Measurements from ENCODE around the gene DTL.
"Not testable (repeated sequence)": the region's sequence is repeated elsewhere in the genome, so short reads cannot be mapped to it uniquely, and the experiment has no call there.

Gene DTL

DNA sequence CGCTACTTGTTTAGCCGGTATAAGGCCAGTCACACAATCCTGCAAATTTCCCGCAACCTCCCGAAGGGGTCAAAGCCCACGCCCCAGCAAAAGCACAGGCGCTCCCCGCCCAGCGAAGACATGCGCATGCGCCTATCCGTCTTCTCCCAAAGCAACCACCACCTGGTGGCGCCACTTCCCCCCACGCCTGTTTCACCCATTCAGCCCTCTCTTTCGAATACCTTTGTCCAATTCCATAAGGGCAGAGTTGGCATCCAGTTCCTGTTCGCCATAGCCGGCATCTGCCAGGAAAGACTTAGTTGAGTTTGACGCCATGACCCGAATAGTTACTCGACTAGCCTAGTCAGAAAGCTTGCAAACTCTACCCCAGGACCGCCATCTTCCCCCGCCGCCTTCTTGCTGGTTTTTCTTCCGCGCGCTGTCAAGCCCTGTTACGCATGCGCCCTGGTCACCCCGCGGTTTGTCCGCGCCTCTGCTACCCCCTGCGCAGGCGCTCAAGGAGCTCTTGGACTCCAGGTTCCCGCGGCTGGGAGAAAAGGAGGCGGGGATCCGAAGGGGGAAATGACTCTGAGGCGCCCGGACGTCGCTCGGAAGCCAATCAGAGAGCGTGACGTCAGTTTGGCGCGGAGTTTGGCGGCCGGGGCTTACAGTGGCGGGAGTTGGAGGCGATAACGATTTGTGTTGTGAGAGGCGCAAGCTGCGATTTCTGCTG, at the start of gene DTL, which contains the start of gene INTS7:
Gene DTL, plus strand, starts transcription at position 626 of the 712 bp plus-strand sequence. CDS start 143 bp downstream, outside the sequence.
Gene INTS7, minus strand, starts transcription at position 435 of the 712 bp plus-strand sequence. Its CDS starts 120 bp downstream, at position 315.
- peak; percentile 99 for DNase-seq

DNA sequence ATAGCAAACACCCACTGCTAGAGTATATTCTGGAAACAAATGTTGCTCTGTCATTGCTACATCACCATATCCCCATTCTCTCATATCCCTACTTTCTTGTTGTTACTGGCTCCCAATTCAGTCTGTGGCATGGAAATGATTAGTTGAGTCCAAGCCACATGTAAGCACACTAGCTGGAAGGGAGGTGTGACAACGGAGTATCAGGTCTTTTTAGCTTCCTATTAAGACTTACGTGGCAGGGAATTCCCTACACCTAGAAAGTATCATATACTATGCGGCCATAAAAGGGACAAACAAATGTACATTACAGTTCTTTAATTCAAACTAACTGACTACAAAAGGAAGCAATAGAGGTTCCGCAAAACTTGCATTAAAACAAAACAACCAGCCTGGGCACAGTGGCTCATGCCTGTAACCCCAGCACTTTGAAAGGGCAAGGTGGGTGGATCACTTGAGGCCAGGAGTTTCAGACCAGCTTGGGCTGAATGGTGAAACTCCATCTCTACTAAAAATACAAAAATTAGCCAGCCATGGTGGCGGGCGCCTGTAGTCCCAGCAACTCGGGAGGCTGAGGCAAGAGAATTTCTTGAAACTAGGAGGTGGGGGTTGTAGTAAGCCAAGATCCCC, 48.8 kb upstream of the DTL start:
- no peak for DNase-seq

DNA sequence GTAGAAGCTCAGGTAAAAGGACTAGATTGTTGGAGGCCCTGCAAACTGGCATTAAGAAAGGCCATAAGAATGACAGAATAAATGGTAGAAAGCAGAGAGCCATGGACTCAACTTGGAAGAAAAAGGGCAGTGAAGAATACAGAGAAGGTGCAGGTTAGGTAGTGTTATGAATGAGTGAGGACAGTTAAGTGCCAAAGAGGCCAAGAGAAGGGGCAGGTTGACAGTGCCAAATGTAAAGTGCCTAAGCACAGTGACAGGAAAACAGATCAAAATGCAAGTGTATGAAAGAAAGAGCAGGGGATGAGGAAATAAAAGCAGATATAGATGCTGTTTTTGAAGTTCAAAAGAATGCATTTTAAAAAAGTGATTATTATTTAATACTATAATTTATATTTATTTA, 43.9 kb upstream of the DTL start:
- DNase-seq = no peak

GRCh38 chr1:211997426-211997825, 38.1 kb upstream of the DTL start:
- not testable (repeated sequence) for DNase-seq

DNA sequence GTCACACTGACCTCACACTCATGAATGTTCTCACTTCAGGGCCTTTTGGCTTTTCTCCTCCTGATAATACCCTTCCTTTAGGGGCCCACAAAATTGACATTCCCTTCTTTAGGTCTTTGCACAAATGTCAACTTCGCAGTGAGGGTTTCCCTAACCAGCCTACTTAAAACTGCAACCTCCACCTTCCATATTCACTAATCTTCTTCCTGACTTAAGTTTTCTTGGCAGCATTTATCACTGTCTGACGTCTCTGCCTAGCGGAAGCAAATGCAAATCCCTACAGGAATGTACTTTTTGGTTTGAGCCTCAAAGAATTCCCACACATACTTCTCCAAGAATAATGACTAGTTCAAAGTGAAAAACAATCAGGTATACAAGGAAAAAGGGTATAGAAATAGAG, 33.0 kb upstream of the DTL start:
- no peak for DNase-seq

DNA sequence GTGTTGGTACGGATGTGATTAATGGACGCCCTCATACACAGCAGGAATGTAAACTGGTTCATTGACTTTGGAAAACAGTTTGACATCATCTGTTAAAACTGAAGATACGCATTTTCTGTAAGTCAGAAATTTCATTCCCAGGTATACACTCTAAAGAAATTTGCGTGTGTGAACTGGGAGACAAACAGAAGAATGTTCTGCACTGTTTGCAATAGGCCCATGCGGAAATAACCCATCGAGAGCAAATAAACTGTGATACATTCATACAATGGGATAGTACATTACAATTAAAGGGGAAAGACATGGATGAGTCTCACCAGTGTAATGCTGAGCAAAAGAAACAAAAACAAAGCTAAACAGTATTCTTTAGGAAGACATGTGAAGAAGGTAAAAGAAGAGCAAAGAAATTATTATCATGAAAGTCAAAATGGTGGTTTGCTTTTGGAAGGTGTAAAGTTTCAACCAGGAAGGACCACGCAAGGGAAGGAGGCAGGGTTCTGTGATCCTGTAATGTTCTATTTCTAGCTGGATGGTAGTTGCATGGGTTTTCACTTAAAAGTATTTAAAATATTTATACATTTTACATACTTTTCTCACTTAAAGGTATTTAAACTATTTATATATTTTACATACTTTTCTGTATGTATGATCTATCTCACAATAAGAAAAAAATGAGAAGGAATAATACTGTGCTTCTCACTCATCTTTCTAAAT, 30.5 kb upstream of the DTL start:
- DNase-seq = no peak

- DNase-seq = no peak
These were observed 28.4 kb upstream of the DTL start for GRCh38 chr1:212007178-212007577.

GRCh38 chr1:212007886-212008285, 27.7 kb upstream of the DTL start:
- DNase-seq = no peak

DNA sequence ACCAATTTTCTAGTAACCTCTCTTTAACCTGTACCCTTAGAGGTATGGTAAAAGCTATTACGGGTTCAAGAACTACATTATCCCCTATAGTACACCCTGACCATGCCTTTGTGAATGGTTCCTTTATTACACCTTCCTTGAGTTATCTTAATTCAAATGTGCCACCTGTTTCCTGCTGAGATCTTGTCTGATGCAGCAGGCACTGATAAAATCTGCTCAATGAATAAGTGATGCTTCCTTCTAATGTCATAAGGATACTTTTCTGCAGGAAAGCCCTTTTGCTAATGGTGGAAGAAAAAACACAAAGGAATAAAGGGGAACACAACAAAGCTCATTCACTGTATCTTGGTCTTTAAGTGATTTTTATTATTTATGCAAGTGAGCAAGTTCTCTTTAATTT, 26.0 kb upstream of the DTL start:
- DNase-seq = no peak

GRCh38 chr1:212010004-212010403, 25.5 kb upstream of the DTL start:
- DNase-seq = no peak

DNA sequence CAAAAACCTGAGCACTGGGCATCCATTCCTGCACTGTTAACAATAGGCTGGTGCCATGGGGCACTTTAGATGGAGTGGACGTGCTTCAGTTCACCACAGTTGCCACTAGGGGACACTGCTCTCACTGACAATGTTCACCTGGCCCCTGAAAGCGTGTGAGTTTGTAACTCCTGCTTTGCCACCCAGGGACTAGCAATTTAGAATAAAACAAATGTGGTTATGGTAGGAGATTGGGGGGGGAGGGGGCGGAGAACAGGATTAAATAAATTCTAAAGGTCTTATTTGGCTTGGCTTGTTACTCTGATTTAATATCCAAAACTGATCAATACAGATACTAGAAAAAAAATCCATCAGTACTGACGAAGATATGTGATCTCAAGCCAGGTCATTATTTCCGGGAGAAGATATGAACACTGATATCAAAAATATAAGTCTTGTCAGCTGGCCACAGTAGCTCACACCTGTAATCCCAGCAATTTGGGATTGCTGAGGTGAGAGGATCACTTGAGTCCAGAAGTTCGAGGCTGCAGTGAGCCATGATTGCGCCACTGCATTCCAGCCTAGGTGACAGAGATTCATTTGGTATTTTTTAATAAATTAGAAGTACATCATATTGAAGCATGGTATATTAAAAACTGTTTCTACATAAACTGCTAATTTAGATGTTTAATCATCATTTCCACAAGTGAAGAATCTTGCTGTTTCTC, 23.4 kb upstream of the DTL start:
- peak in 1 of 2 experiments; percentile 42 for DNase-seq

DNA sequence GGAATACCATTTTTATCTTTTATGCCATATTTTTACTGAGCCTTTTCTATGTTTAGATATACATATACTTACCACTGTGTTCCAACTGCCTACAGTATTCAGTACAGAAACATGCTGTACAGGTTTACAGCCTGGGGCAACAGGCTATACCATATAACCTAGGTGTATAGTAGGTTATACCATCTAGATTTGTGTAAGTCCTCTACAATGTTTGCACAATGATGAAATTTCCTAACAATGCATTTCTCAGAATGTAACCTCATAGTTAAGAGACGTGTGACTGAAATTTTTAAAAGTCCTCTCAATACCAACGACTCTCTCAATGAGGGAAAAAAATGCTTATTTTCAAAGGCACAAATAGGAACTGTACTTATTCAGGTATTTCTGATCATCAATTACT, 21.9 kb upstream of the DTL start:
- no peak for DNase-seq

- no peak for DNase-seq
These were observed 14.6 kb upstream of the DTL start for GRCh38 chr1:212020975-212021374.

DNA sequence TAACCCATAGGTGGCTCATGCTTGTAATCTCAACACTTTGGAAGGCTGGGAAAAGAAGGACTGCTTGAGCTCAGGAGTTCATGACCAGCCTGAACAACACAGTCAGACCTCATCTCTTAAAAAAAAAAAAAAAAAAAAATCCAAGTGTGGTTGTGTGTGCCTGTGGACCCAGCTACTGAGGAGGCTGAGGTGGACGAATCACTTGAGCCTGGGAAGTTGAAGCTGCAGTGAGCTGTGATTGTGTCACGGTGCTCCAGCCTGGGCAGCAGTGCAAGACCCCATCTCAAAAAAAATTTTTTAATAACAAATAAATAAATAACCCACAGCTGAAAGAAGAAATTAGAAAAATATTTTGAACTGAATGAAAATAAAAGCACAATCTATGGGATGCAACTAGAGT, 14.0 kb upstream of the DTL start:
- DNase-seq = no peak

DNA sequence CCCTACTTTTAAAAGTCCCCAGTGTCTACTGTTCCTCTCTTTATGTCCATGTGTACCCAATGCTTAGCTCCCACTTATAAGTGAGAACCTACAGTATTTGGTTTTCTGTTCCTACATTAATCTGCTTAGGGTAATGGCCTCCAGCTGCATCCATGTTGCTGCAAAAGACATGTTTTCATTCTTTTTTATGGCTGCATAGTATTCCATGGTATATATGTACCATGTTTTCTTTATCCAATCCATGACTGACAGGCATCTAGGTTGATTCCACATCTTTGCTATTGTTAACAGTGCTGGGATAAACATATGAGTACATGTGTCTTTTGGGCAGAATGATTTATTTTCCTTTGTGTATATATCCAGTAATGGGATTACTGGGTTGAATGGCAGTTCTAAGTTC, 12.6 kb upstream of the DTL start:
- not testable (repeated sequence) for DNase-seq

GRCh38 chr1:212024469-212025149, 10.9 kb upstream of the DTL start:
- DNase-seq = no peak

DNA sequence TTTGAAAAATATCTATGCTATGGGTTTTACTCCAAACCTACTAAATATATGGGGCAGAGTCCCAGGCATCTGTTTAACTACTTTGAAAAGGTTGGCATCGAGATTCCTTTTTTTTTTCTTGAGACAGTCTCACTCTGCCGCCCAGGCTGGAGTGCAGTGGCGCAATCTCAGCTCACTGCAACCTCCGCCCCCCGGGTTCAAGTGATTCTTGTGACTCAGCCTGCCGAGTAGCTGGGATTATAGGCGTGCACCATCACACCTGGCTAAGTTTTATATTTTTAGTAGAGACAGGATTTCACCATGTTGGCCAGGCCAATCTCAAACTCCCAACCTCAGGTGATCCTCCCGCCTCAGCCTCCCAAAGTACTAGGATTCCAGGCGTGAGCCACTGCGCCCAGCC, 7.8 kb upstream of the DTL start:
- not testable (repeated sequence) for DNase-seq

- DNase-seq = no peak
These were observed 4.5 kb upstream of the DTL start for GRCh38 chr1:212030936-212031528.

DNA sequence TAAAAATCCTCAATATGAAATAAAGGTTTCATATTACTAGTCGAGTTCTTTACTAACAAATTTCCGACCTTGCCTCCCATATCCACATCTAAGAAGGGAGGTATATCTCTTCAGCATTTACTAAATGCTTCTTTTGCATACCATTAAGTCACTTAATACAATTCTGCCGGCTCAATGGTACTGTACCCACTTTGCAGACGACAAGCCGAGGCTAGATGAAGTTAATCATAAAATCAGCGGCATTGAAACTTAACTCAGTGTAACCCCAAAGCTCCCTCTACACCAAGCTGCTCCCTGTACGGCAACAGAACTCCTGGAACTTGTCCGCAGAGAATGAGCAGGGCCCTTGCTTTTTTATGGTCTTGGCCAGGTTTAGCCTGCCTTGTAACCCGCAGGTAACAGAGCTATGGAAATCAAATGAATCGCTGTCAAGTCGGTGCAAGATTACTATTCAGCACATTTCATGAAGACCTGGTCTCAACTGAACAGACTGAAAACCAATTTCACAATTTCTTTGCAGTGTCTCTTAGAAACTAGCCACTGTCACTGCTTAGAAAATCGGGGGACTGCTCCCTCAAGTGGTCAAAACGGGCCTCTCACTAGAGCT, 929 bp upstream of the DTL start:
- DNase-seq = no peak

DNA sequence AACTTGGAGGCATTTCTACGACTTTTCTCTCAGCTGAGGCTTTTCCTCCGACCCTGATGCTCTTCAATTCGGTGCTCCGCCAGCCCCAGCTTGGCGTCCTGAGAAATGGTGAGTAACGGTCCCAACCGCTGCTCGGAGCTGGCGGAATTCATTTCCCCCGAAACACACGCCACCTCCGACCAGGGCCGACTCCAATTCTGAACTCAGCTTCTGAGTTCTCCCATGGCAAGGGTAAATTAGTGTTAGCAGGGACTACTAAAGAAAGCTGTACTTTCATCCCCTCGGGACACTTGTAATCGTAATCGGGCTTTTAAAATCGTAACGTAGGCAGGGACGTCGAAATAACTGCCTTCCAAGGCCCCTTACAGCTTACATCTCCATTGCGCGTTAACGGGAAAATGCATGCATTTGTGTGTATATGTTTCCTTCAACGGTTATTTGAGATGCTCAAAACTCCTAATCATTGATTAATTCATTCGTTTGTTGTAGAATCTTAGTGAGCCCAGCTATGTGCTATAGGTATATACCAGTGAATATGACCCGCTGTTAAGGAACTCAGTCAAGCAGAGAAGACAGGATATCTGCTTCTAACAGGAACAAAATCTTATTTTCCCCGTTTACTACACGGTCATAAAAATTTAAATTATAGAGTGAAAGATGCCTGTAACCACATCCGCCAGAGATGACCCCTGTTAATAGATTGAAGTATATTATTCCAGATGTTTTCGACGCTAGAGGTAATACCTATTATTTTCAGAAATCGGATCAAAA, 472 bp downstream of the DTL start:
- no peak for DNase-seq

DNA sequence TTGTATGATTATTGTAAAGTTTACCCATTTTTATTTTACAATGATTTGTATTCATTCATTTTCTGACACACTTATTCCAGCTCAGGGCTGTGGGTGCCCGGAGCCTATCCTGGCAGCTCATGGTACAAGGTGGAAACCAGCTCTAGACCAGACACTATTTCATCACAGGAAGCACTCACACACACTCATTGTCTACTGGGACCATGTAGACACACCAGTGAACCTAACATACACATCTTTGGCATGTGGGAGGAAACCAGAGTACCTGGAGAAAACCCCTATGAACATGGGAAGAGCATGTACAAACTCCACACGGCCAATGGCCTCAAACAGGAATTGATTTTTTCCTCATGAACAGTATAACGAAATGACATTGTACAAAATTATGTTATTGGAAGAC, 2.4 kb downstream of the DTL start:
- DNase-seq = no peak
